HG03066 (cell line): ENCODE results near the gene ETFA.

Source experiments
- ATAC-seq: cut with Tn5 transposase; IDR thresholded peaks from one replicate; pipeline ENCODE4 v1.9.1; 2021; ENCODE audit warnings: low read depth; ENCODE audit not compliant: unreplicated experiment

ETFA gene

GRCh38 chr15:76311100-76311953 lies at the start of gene ETFA:
Gene ETFA (minus strand): TSS chr15:76311469. CDS start chr15:76311388, 81 bp downstream.
- peak; percentile 98 for ATAC-seq

DNA sequence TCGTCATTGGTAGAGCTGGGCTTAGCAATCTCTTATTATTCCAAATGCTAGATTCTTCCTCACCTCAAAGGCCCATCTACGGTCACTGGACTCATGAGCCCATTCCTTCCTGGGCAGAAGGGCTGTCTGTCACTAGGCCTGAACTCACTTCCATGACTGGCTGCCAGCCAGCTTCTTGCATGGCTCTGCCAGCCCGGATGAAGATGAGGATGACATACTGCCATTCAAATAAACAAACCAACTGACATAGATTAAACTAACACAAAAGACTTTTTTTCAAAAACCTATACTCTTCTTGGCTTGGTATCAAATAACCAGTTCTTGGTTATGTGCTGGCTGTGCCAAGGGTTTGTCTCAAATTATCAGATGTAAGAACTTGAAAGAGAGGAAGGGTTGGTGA lies 49.1 kb upstream of the ETFA start:
- ATAC-seq: no peak

DNA sequence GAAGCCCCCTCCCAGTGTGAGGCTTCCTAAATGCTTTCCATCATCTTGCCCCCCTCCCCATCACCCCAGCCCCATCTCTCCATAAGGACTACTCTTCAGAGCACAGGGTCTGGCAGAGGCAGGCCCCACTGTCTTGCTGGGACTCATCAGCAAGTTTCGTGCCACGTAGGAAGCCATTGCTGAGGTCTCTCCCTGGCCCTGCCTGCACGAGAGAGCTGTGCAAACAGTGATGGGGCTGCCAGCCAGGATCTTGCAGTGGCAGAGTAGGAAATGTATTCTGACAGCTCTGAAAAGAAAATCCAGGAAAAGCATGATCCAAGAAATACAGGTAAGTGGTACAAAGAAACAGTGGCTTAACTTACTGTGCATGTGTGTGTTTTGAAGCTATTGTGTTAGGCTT lies 47.9 kb upstream of the ETFA start:
- no peak for ATAC-seq

GRCh38 chr15:76358453-76358852 lies 47.2 kb upstream of the ETFA start:
- ATAC-seq: no peak

GRCh38 chr15:76354823-76355440 lies 43.7 kb upstream of the ETFA start:
- no peak for ATAC-seq

GRCh38 chr15:76353903-76354302 lies 42.6 kb upstream of the ETFA start:
- ATAC-seq: no peak

GRCh38 chr15:76353023-76353577 lies 41.8 kb upstream of the ETFA start:
- ATAC-seq: no peak

DNA sequence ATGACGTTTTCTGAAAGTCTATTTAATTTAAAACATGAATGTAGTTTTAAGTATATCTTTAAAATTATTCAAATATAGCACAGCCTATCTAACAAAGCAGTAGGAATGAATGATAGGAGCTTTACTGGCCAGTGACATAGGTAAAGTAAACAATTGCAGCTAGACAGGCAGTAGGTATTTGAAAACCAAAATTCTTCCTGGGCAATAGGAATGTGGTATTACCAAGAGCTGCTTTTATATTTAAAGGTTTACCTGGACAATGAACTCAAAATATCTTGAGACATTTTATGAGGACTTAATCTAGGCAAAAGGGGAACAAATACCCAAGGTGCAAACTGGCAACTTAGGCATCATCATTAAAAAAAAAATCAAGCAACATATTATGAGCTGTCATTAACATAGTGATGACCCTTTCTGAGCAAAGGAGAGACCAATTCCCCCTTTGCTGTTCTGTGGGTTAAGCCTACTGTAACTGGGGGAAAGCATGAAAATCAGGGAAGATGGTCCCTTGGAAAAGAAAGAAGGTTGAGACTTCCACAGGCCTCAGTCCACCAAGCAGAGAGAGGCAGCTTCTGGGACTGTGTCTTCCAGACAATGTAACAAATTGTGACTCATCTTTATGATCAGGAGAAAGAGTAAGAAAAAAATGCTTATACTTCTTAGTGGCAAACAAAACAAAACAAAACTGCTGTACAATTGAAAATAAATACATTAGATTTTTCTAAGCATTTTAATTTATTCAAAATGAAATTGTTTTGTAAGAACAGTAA lies 38.2 kb upstream of the ETFA start:
- no peak for ATAC-seq

GRCh38 chr15:76347482-76348055 lies 36.3 kb upstream of the ETFA start:
- no peak for ATAC-seq

- no peak for ATAC-seq
These were observed 35.6 kb upstream of the ETFA start for GRCh38 chr15:76346669-76347481.

- ATAC-seq: no peak
These were observed 34.8 kb upstream of the ETFA start for GRCh38 chr15:76345880-76346668.

- ATAC-seq: no peak
These were observed 34.3 kb upstream of the ETFA start for GRCh38 chr15:76345583-76345879.

GRCh38 chr15:76344893-76345582 lies 33.8 kb upstream of the ETFA start:
- no peak for ATAC-seq

DNA sequence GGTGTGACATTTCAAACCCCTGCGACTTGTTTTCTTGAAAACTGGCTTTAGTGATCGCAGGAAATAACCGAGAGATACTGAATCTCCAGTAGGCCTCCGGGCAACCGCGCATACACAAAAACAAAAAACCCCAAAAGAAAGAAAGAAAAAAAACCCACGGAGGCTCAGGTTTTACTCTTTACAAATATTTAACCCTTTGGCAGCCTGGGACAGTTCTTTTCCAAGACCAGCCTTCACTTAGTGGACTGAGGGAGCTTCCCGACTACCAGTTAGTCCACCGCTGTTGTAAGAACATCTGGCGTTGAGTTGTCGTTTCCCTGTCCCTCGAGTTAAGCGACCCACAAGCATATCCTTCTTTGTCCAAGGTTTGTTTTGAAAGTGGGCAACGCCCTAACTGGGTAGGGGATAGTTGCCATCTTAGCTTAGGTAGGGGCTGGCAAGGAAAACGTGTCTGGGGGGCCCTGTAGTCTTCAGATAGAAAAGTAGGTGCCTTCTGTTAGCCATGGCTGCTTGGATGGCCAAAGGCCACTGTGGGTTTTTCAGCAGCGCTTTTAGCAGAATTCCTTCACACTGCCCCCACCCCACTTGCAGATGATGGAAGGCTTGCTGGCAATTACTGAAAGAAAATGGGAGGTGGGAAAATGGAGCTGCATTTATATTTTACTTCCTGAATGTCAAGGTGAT lies 32.2 kb upstream of the ETFA start:
- ATAC-seq: no peak

DNA sequence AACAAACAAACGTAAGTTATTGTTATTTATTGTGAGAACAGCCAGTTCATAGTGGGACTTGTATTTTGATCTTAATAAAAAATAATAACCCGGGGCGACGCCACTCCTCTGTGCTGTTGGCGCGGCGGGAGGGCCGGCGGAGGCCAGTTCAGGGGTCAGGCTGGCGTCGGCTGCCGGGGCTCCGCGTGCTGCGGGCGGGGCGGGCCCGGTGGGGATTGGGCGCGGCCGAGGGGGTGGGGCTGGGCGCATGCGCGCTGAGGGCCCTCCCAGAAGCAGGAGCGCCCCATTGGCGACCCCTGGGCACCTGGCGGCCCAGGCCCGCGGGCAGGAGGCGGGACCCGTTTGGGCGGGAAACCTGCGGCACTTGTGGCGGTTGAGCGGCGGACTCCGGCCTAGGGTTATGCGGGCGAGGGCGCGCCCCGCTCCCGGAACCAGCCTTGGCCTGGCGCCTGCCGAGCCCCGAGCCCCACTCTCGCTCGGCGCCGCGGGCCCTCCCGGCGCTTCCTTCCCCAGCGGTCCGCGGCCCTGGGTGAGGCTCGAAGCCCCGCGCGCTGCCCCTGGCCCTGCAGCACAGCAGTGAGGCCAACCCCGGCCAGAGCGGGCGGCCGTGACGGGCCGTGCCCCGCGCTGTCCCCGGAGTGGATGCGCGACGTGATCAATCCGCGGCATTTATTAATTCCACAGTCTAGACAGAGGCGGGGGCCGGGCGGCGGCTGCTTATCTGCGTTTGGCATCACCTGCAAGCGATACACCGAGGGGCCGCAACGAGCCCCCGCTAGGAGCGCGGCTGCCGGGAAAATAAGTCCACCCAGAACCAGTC lies 31.3 kb upstream of the ETFA start:
- no peak for ATAC-seq

- ATAC-seq: no peak
These were observed 30.8 kb upstream of the ETFA start for GRCh38 chr15:76342058-76342381.

- no peak for ATAC-seq
These were observed 30.2 kb upstream of the ETFA start for GRCh38 chr15:76341366-76342057.
